Right lobe of liver (tissue), 6 donors: ENCODE measurements around the gene EDA. TPM values are rescaled to one million over a fixed set of nuclear protein-coding genes. Genes with fewer than 3 reads are reported as not detected.

Source experiments
- ATAC-seq, 4 donors: fragments of 200-7000 bp; cut with Tn5 transposase; one replicate each; pipeline ENCODE4 v1.9.1; 2020; ENCODE audit warnings: mild to moderate bottlenecking in 4 of 4, moderate library complexity in 4 of 4
- DNase-seq, 3 donors: peaks; one replicate each; pipeline ENCODE4 v3.0.0-alpha.2; 2020
- H3K27ac ChIP-seq, 3 donors: fragments of 200-600 bp; one replicate each; pipeline ENCODE4 v1.8.0; 2022
- H3K27me3 ChIP-seq, 2 donors: fragments of 200-600 bp; one replicate each; pipeline ENCODE4 v1.8.0; 2022
- H3K36me3 ChIP-seq, 4 donors: fragments of 200-600 bp; sonication (generic) in 1 of 4; one replicate each; pipeline versions ENCODE4 v1.5.1 to v1.8.0; 2017 to 2022; ENCODE audit warnings: control low read depth in 1 of 4
- H3K4me1 ChIP-seq, 4 donors: fragments of 200-600 bp; sonication (generic) in 1 of 4; one replicate each; pipeline versions ENCODE4 v1.5.1 to v1.8.0; 2017 to 2022; ENCODE audit warnings: control low read depth in 1 of 4
- H3K4me3 ChIP-seq, 3 donors: fragments of 200-600 bp; one replicate each; pipeline ENCODE4 v1.8.0; 2022
- H3K9me3 ChIP-seq, 4 donors: fragments of 200-600 bp; sonication (generic) in 1 of 4; one replicate each; pipeline versions ENCODE4 v1.5.1 to v1.8.0; 2017 to 2022; ENCODE audit warnings: control low read depth in 1 of 4
- CTCF ChIP-seq, 4 donors: fragments of 200-600 bp in 3 of 4; fragments of 450-650 bp in 1 of 4; IDR thresholded peaks; one replicate each; pipeline versions ENCODE4 v1.5.1 to v1.8.0; 2016 to 2022; ENCODE audit warnings: antibody characterized with exemption in 4 of 4, mild to moderate bottlenecking in 2 of 4
- POLR2A ChIP-seq: fragments of 450-650 bp; IDR thresholded peaks from one replicate; pipeline ENCODE4 v1.6.1; 2017; ENCODE audit warnings: antibody characterized with exemption, mild to moderate bottlenecking
- WGBS: methylation state at CpG from one replicate; pipeline ENCODE4 v1.1.6; 2018; ENCODE audit warnings: low coverage, low lambda C conversion rate; ENCODE audit not compliant: insufficient coverage; ENCODE audit errors: missing lambda C conversion rate; 5-methylcytosine and 5-hydroxymethylcytosine counted together
- intact Hi-C, 2 donors: fragments of 100-400 bp; cut with DNase I; formaldehyde crosslinking; loops; one replicate each; pipeline versions ENCODE4 v1.11.2 to v1.14.1; 2022
- long read RNA-seq: library from polyadenylated mRNA; unstranded; transcript quantifications from one replicate; pipeline ENCODE4 v2.0.0, GENCODE V29; 2019
- total RNA-seq, 6 experiments: library from RNA; depleted of rRNA in 2 of 6; stranded (reverse); fragments of >200 nt in 2 of 6; fragmentation: NEBNext Ultra II Directional in 3 of 6; extraction: Animal tissue kit (Norgen Biotek cat#: 25700) in 3 of 6; gene quantifications; one replicate each; pipeline versions ENCODE4 v1.1.0 to v1.2.4, GENCODE V29; 2016 to 2023
- donor health status: DM: no; HTN: yes; CAD: no.
- donor health status: DM: no; HTN: no; CAD: no.
- donor health status: DM: no; HTN: no; CAD: no.
- donor health status: DM: no; HTN: yes; CAD: no.
- donor health status: DM: no; HTN: yes; CAD: no.

The EDA gene
- 1 to 10 TPM; 1.7 to 2.7 (median 2.1) TPM for total RNA-seq
- long read RNA-seq, result 0 reads

- Histone ChIP-seq H3K27me3 (peaks cover 0 to 3% of the 10 kb centered on the region in 2 donors), H3K9me3 (no peaks in the 10 kb centered on the region), H3K27ac (no peak within 1 kb of the TSS), H3K4me3 (peak within 1 kb of the TSS; percentile 43 to 59 (median 43)), H3K36me3 (no peaks in the 10 kb centered on the region), H3K4me1 (no peaks in the 10 kb centered on the region)
- DNase-seq (peak; percentile 84 to 89 (median 86)), ATAC-seq (peak; percentile 94 to 98 (median 98))
- intact Hi-C loops, result loop anchor here in 1 of 2 donors (5.0 kb wide), 1 partner anchor 79 kb away; no protein-coding TSS in a partner anchor
- WGBS, result 10% methylated on average over 21 of the region's 56 CpGs
- no peak for TF ChIP-seq CTCF (IDR thresholded peaks at IDR 0.05)
- TF ChIP-seq POLR2A, result no peak
Measured at GRCh38 chrX:69615779-69616456, at the start of gene EDA. Gene EDA (plus strand): TSS chrX:69616113.

GRCh38 chrX:69568828-69569227, 47.1 kb upstream of the EDA start:
- intact Hi-C loops, result no loop called here
- no peak for ATAC-seq
- no peaks in the 10 kb centered on the region for H3K9me3 ChIP-seq
- DNase-seq, result no peak
- H3K4me1 ChIP-seq, result no peaks in the 10 kb centered on the region
- H3K36me3 ChIP-seq, result no peaks in the 10 kb centered on the region
- 77% methylated on average over 3 of the region's 3 CpGs for WGBS
- no peak overlapping the region for H3K4me3 ChIP-seq
- no peak for TF ChIP-seq CTCF (IDR thresholded peaks at IDR 0.05)
- TF ChIP-seq POLR2A, result no peak
- H3K27me3 ChIP-seq, result no peaks in the 10 kb centered on the region
- no peak overlapping the region for H3K27ac ChIP-seq

GRCh38 chrX:69597399-69597798, 18.5 kb upstream of the EDA start:
- Histone ChIP-seq H3K9me3 (no peaks in the 10 kb centered on the region), H3K27ac (no peak overlapping the region), H3K27me3 (no peaks in the 10 kb centered on the region), H3K36me3 (no peaks in the 10 kb centered on the region), H3K4me3 (no peak overlapping the region), H3K4me1 (no peaks in the 10 kb centered on the region)
- DNase-seq, result no peak
- intact Hi-C loops, result no loop called here
- peak; percentile 39 to 86 (median 62) for ATAC-seq
- WGBS, result 12% methylated on average over 1 of the region's 1 CpG
- no peak for TF ChIP-seq CTCF (IDR thresholded peaks at IDR 0.05)
- TF ChIP-seq POLR2A, result no peak

GRCh38 chrX:69600182-69600581, 15.7 kb upstream of the EDA start:
- intact Hi-C loops, result no loop called here
- no peak for TF ChIP-seq CTCF (IDR thresholded peaks at IDR 0.05)
- no peak for TF ChIP-seq POLR2A
- Histone ChIP-seq H3K4me1 (no peaks in the 10 kb centered on the region), H3K27me3 (no peaks in the 10 kb centered on the region), H3K4me3 (no peak overlapping the region), H3K36me3 (no peaks in the 10 kb centered on the region), H3K27ac (no peak overlapping the region), H3K9me3 (no peaks in the 10 kb centered on the region)
- no peak for ATAC-seq
- 67% methylated on average over 3 of the region's 3 CpGs for WGBS
- DNase-seq, result no peak
